Neuronal stem cell (in vitro differentiated cells): Measurements from ENCODE around the gene CNTLN.

Experiments
- DNase-seq: peaks from one replicate; pipeline ENCODE4 v3.0.0-alpha.2; 2013; ENCODE audit warnings: low spot score
- H2AFZ ChIP-seq: one replicate; pipeline ENCODE4 v1.6.1; 2013; ENCODE audit warnings: mild to moderate bottlenecking, low read length, inconsistent platforms
- H2AK5ac ChIP-seq: 2 replicates; pipeline ENCODE4 v1.6.1; 2013; ENCODE audit warnings: low read depth, mild to moderate bottlenecking, inconsistent platforms, low read length, moderate library complexity, mixed read lengths
- H2BK120ac ChIP-seq: 2 replicates; pipeline ENCODE4 v1.6.1; 2013; ENCODE audit warnings: low read depth, mild to moderate bottlenecking, inconsistent platforms, low read length, moderate library complexity, mixed read lengths
- H2BK12ac ChIP-seq: one replicate; pipeline ENCODE4 v1.6.1; 2013; ENCODE audit warnings: low read length, inconsistent platforms
- H2BK15ac ChIP-seq: 2 replicates; pipeline ENCODE4 v1.6.1; 2013; ENCODE audit warnings: mild to moderate bottlenecking, low read length, inconsistent platforms, mixed read lengths
- H2BK5ac ChIP-seq: one replicate; pipeline ENCODE4 v1.6.1; 2013; ENCODE audit warnings: inconsistent platforms, mild to moderate bottlenecking, low read length, moderate library complexity
- H3K14ac ChIP-seq: one replicate; pipeline ENCODE4 v1.6.1; 2013; ENCODE audit warnings: low read length, inconsistent platforms
- H3K18ac ChIP-seq: 2 replicates; pipeline ENCODE4 v1.6.1; 2013; ENCODE audit warnings: low read length, inconsistent platforms
- H3K23ac ChIP-seq: 2 replicates; pipeline ENCODE4 v1.6.1; 2013; ENCODE audit warnings: low read depth, mild to moderate bottlenecking, mixed read lengths, low read length, inconsistent platforms; ENCODE audit not compliant: poor library complexity
- H3K27ac ChIP-seq: replicated peaks from 3 replicates; pipeline ENCODE4 v1.5.1; 2013; ENCODE audit warnings: low read length, inconsistent platforms
- H3K27me3 ChIP-seq, 3 experiments: 2 replicates each; pipeline ENCODE4 v1.6.1; 2013; ENCODE audit warnings: low read length in 3 of 3, mild to moderate bottlenecking in 2 of 3, inconsistent platforms in 1 of 3, low read depth in 1 of 3, mixed read lengths in 1 of 3, moderate library complexity in 1 of 3; ENCODE audit not compliant: control insufficient read depth in 3 of 3, insufficient read depth in 3 of 3
- H3K36me3 ChIP-seq, 2 donors: replicated peaks in 1 of 2; 2 replicates each; pipeline ENCODE4 v1.6.1; 2013; ENCODE audit warnings: low read length in 2 of 2; ENCODE audit not compliant: control insufficient read depth in 2 of 2, insufficient read depth in 2 of 2
- H3K4ac ChIP-seq: 2 replicates; pipeline ENCODE4 v1.6.1; 2013; ENCODE audit warnings: inconsistent platforms, mild to moderate bottlenecking, low read length, moderate library complexity
- H3K4me1 ChIP-seq, 2 donors: 1 replicate in 1 of 2; 2 replicates in 1 of 2; pipeline ENCODE4 v1.6.1; 2013; ENCODE audit warnings: low read length in 2 of 2, low read depth in 1 of 2; ENCODE audit not compliant: control insufficient read depth in 2 of 2, insufficient read depth in 1 of 2
- H3K4me2 ChIP-seq: one replicate; pipeline ENCODE4 v1.6.1; 2013; ENCODE audit warnings: mild to moderate bottlenecking, low read length, inconsistent platforms; ENCODE audit not compliant: insufficient read depth, poor library complexity, severe bottlenecking
- H3K4me3 ChIP-seq, 2 donors: 2 replicates each; pipeline ENCODE4 v1.5.1; 2013; ENCODE audit warnings: low read length in 2 of 2, mild to moderate bottlenecking in 2 of 2, inconsistent platforms in 1 of 2, moderate library complexity in 1 of 2
- H3K79me1 ChIP-seq: one replicate; pipeline ENCODE4 v1.6.1; 2013; ENCODE audit warnings: low read depth, mild to moderate bottlenecking, inconsistent platforms, low read length, moderate library complexity
- H3K9ac ChIP-seq: one replicate; pipeline ENCODE4 v1.6.1; 2013; ENCODE audit warnings: mild to moderate bottlenecking, low read depth, low read length, inconsistent platforms; ENCODE audit not compliant: poor library complexity
- H3K9me3 ChIP-seq, 2 donors: replicated peaks in 1 of 2; 2 replicates each; pipeline versions ENCODE3 to v1.6.1; 2013; ENCODE audit warnings: low read length in 2 of 2, mild to moderate bottlenecking in 2 of 2, inconsistent platforms in 1 of 2, low read depth in 1 of 2, mixed read lengths in 1 of 2, moderate library complexity in 1 of 2; ENCODE audit not compliant: control insufficient read depth in 2 of 2, insufficient read depth in 1 of 2
- H4K8ac ChIP-seq: one replicate; pipeline ENCODE4 v1.6.1; 2013; ENCODE audit warnings: low read depth, mild to moderate bottlenecking, inconsistent platforms, low read length, moderate library complexity
- H4K91ac ChIP-seq: one replicate; pipeline ENCODE4 v1.6.1; 2013; ENCODE audit warnings: low read length, low read depth, mild to moderate bottlenecking, inconsistent platforms; ENCODE audit not compliant: poor library complexity
- WGBS, 2 donors: extraction: QIAGEN DNeasy Blood & Tissue Kit; methylation state at CpG; one replicate each; pipeline ENCODE4 v1.1.7; 2013; ENCODE audit warnings: missing lambda C conversion rate in 2 of 2, mixed read lengths in 1 of 2; ENCODE audit not compliant: insufficient read length in 2 of 2, insufficient replicate concordance in 1 of 2; ENCODE audit errors: extremely low coverage in 2 of 2; 5-methylcytosine and 5-hydroxymethylcytosine counted together

Gene CNTLN

GRCh38 chr9:17403539-17403938 lies 268.7 kb downstream of the CNTLN start:
- Histone ChIP-seq H3K4me3 (no peak overlapping the region), H2AFZ (no peak overlapping the region), H4K8ac (no peak overlapping the region), H3K36me3 (no peaks in the 10 kb centered on the region), H3K4me2 (no peak overlapping the region), H3K23ac (no peak overlapping the region), H3K27ac (no peak overlapping the region), H2BK5ac (no peak overlapping the region), H3K9ac (no peak overlapping the region), H2BK120ac (no peak overlapping the region), H3K14ac (no peak overlapping the region), H3K4me1 (no peaks in the 10 kb centered on the region), H3K79me1 (no peaks in the 10 kb centered on the region), H3K27me3 (no peaks in the 10 kb centered on the region), H2BK15ac (no peak overlapping the region), H3K9me3 (no peaks in the 10 kb centered on the region), H2AK5ac (no peak overlapping the region), H3K4ac (no peak overlapping the region), H4K91ac (no peak overlapping the region), H2BK12ac (no peak overlapping the region), H3K18ac (no peak overlapping the region)
- DNase-seq: no peak
- no CpG with 5 or more reads among the region's 6 CpGs for WGBS, 2 donors

DNA sequence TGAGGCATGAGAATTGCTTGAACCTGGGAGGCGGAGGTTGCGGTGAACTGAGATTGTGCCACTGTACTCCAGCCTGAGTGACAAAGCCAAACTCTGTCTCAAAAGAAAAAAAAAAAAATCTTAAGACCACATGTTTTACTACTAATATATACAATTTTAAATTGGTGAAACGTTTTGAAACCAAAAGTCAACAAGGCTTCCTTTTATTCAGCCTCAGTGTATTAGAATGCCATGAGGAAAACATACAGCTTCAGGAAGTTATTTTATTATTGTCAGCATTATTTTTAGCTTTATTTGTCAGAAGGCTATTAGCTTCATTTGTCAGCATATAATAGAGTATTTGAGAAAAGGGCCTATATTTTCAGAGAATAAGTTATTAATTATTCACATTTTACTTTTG lies 280.1 kb downstream of the CNTLN start:
- H3K4me2 ChIP-seq: no peak overlapping the region
- H3K27ac ChIP-seq: no peak overlapping the region
- no peak overlapping the region for H3K14ac ChIP-seq
- H2BK120ac ChIP-seq: no peak overlapping the region
- H3K23ac ChIP-seq: no peak overlapping the region
- H3K9me3 ChIP-seq: peaks cover 2 to 10% of the 10 kb centered on the region in 2 donors
- no peak overlapping the region for H3K4me3 ChIP-seq
- H3K27me3 ChIP-seq: no peaks in the 10 kb centered on the region
- H2AFZ ChIP-seq: no peak overlapping the region
- H3K4ac ChIP-seq: no peak overlapping the region
- no peak overlapping the region for H4K91ac ChIP-seq
- H2AK5ac ChIP-seq: no peak overlapping the region
- DNase-seq: no peak
- peaks cover 0 to 13% of the 10 kb centered on the region in 2 donors for H3K36me3 ChIP-seq
- H2BK5ac ChIP-seq: no peak overlapping the region
- H2BK15ac ChIP-seq: no peak overlapping the region
- no peak overlapping the region for H4K8ac ChIP-seq
- H2BK12ac ChIP-seq: no peak overlapping the region
- no peaks in the 10 kb centered on the region for H3K79me1 ChIP-seq
- H3K4me1 ChIP-seq: peaks cover 0 to 3% of the 10 kb centered on the region in 2 donors
- H3K18ac ChIP-seq: no peak overlapping the region
- H3K9ac ChIP-seq: no peak overlapping the region
- WGBS, 2 donors: no CpG with 5 or more reads among the region's 3 CpGs

GRCh38 chr9:17422994-17423680 lies 288.3 kb downstream of the CNTLN start:
- H3K79me1 ChIP-seq: no peaks in the 10 kb centered on the region
- H2BK5ac ChIP-seq: no peak overlapping the region
- H3K9ac ChIP-seq: no peak overlapping the region
- no peak overlapping the region for H2BK120ac ChIP-seq
- no peak overlapping the region for H3K4ac ChIP-seq
- no peak overlapping the region for H3K4me2 ChIP-seq
- no peaks in the 10 kb centered on the region for H3K9me3 ChIP-seq
- DNase-seq: no peak
- H3K36me3 ChIP-seq: peaks cover 0 to 2% of the 10 kb centered on the region in 2 donors
- no peak overlapping the region for H2BK15ac ChIP-seq
- no peak overlapping the region for H4K8ac ChIP-seq
- H2AFZ ChIP-seq: no peak overlapping the region
- H4K91ac ChIP-seq: no peak overlapping the region
- no peak overlapping the region for H3K23ac ChIP-seq
- no peak overlapping the region for H3K27ac ChIP-seq
- H2BK12ac ChIP-seq: no peak overlapping the region
- H3K4me3 ChIP-seq: no peak overlapping the region
- no peak overlapping the region for H2AK5ac ChIP-seq
- peaks cover 0 to 1% of the 10 kb centered on the region in 2 donors for H3K4me1 ChIP-seq
- H3K18ac ChIP-seq: no peak overlapping the region
- WGBS, 2 donors: no CpG with 5 or more reads among the region's 4 CpGs
- peak overlapping the region; percentile 84 for H3K14ac ChIP-seq
- no peaks in the 10 kb centered on the region for H3K27me3 ChIP-seq

- Histone ChIP-seq H3K4me1 (peaks cover 0 to 1% of the 10 kb centered on the region in 2 donors), H2BK120ac (no peak overlapping the region), H3K14ac (no peak overlapping the region), H3K27me3 (no peaks in the 10 kb centered on the region), H4K91ac (no peak overlapping the region), H3K9ac (no peak overlapping the region), H4K8ac (no peak overlapping the region), H3K4me3 (no peak overlapping the region), H2BK15ac (no peak overlapping the region), H3K79me1 (no peaks in the 10 kb centered on the region), H3K36me3 (peaks cover 0 to 2% of the 10 kb centered on the region in 2 donors), H2BK12ac (no peak overlapping the region), H3K4me2 (no peak overlapping the region), H2AK5ac (no peak overlapping the region), H3K27ac (no peak overlapping the region), H2AFZ (no peak overlapping the region), H3K4ac (no peak overlapping the region), H3K9me3 (no peaks in the 10 kb centered on the region), H3K18ac (no peak overlapping the region), H2BK5ac (no peak overlapping the region), H3K23ac (no peak overlapping the region)
- DNase-seq: no peak
- no CpG with 5 or more reads among the region's 4 CpGs for WGBS, 2 donors
Observed at GRCh38 chr9:17423681-17424011, 288.8 kb downstream of the CNTLN start.
